GM18498 (cell line): ENCODE measurements around the gene IRF4.

ENCODE experiments used
- ATAC-seq: cut with Tn5 transposase; IDR thresholded peaks from one replicate; pipeline ENCODE4 v1.9.1; 2021; ENCODE audit warnings: mild to moderate bottlenecking, moderate library complexity; ENCODE audit not compliant: unreplicated experiment

The IRF4 gene

DNA sequence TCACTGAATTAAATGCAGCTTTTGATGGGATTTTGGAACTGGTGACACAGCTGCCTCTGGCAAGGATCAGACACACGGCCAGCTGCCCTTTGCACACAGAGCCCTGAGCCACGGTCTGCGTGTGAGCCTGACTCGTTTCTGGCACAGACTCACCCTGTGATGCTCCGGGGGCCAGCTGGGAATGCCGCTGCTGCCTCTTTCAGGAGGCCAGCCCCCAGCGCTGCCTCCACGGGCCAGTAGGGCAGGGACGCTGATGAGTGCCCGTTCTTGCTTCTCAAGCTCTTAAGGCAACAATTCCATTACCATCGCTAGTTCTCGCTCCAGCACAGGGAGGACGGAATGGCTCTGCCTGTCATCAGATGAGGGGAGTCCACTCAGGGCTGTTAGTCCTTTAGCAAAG is 61.6 kb downstream of the IRF4 start:
- ATAC-seq, result no peak

DNA sequence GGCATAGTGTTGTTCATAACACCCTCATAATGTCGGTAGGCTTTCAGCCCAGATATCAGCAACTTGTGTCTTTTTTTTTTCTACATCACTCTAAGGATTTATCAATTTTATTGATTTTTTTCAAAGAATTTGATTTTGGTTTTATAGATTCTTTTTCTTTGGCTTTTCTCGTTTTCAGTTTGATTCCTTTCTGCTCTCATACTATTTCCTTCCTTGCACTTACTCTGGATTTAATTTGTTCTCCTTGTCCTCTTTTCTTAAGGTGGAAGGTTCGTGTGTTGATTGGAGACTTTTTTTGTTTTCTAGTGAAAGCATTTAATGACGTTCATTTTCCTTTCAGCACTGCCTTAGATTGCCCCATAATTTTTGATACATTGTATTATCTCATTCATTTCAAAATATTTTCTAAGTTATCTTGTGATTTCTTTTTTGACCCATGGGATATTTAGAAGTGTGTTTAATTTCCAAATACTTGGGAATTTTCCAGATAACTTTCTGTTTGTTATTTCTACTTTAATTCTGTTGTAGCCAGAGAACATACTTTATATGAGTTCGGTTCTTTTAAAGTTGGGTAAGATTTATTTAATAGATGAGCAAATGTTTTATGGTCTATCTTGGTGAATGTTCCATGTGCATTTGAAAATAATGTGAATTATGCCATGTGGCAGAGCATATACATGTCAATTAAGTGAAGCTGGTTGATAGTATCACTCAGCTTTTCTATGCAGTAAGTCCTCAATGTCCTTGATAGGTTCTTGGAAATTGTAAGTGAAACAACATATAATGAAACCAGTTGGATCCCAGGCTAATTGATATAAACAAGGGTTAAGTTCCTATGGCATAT is 62.8 kb downstream of the IRF4 start:
- ATAC-seq, result no peak

DNA sequence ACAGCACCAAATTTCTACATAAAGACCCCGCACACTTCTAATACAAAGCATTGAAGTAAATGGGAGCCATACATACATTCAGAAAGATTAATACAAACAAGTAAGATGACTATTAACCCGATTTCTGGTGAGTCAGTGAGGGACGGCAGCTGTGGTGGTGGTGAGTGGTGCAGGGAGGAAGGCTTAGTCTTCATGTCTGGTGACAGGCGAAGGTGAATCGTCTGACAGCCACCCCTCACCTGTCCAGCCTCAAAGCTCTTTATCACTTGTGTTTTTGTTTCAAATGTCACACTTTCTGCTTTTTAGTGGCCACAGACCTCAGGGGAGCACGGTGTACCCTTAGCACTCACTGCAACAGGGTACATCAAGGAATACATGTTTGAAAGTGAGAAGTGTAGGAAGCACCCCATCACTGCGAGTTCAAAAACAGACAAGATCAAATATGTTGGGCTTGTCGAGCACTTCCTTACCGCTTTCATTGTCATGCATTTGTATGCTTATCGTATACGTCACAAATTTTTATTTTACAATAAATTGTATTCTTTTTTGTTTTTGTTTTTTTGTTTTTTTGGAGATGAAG is 63.5 kb downstream of the IRF4 start:
- ATAC-seq, result no peak

DNA sequence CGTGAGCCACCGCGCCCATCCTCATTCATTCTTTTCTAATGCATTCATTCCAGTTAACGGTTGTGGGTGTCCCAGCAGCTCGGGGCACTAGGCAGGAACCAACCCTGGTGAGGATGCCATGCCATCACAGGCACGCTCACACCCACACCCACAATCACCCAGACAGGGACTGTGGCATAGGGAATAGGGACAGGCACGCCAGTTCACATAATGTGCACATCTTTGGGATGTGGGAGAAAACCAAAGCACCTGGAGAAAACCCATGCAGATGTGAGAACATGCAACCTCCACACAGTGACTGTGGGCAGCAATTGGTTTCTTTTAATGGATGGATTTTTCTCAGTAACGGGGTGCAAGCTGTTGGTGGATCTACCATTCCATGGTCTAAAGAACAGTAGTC is 64.3 kb downstream of the IRF4 start:
- no peak for ATAC-seq

DNA sequence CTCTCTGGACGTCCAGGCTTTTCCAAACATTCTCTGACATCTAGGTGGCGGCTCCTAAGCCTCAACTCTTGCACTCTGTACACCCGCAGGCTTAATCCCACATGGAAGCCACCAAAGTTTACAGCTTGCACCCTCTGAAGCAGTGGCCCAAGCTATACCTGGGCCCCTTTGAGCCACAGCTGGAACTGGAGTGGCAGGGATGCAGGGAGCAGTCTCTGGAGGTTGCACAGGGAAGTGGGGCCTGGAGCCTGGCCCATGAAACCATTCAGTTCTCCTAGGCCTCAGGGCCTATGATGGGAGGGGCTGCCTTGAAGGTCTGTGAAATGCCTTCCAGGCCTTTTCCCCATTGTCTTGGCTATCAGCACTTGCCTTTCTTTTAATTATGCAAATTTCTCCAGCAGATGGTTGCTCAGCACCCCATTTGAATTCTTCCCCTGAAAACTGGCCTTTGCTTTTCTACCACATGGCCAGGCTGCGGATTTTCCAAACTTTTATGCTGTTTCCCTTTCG is 64.9 kb downstream of the IRF4 start:
- ATAC-seq, result no peak

DNA sequence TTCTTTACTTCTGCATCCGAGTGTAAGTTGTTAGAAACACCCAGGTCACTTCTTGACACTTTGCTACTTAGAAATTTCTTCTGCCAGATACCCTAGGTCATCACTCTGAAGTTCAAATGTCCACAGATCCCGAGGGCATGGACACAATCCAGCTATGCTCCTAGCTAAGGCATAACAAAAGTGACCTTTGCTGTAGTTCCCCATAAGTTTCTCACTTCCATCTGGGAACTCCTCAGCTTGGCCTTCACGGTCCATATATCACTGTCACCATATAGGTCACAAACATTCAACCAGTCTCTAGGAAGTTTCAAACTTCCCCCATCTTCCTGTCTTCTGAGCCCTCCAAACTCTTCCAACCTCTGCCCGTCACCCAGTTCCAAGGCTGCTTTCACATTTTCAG is 65.3 kb downstream of the IRF4 start:
- ATAC-seq, result no peak
